ENCODE data around the gene TTPAL. TPM values are rescaled to one million over a fixed set of nuclear protein-coding genes. Genes with fewer than 3 reads are reported as not detected.

Gene TTPAL
- total and polyA plus RNA-seq, 8 donors = 2.1 to 18.3 (median 4.8) TPM

- intact Hi-C loops (cut with DNase I; ENCODE audit: low total_unique reads) = loop anchor here (10.0 kb wide), 1 partner anchor 54 kb away; no protein-coding TSS in a partner anchor
- 59 to 81% (median 77%) methylated on average over 6 of the region's 6 CpGs for WGBS, 5 donors
Measured at GRCh38 chr20:44540834-44541233, 65.2 kb downstream of the TTPAL start.

GRCh38 chr20:44541992-44542391 is 66.3 kb downstream of the TTPAL start:
- TF ChIP-seq POLR2AphosphoS5 (IDR thresholded peaks at IDR 0.05) = no peak
- TF ChIP-seq EP300 (IDR thresholded peaks at IDR 0.05) = no peak
- no peak for TF ChIP-seq CTCF (IDR thresholded peaks at IDR 0.05)
- no peak for TF ChIP-seq POLR2A (IDR thresholded peaks at IDR 0.05)
- H3K4me1 ChIP-seq = peaks cover 0 to 45% (median 19%) of the 10 kb centered on the region in 4 donors
- no peaks in the 10 kb centered on the region for H3K36me3 ChIP-seq
- DNase-seq = no peak
- intact Hi-C loops (cut with DNase I; ENCODE audit: low total_unique reads) = loop anchor here (10.0 kb wide), 1 partner anchor 53 kb away; no protein-coding TSS in a partner anchor
- no peak overlapping the region for H3K4me3 ChIP-seq
- H3K9me3 ChIP-seq = no peaks in the 10 kb centered on the region
- 42 to 57% (median 52%) methylated on average over 4 of the region's 4 CpGs for WGBS, 5 donors
- no peaks in the 10 kb centered on the region for H3K27me3 ChIP-seq
- peak overlapping the region; percentile 36 to 72 (median 43) for H3K27ac ChIP-seq

More at GRCh38 chr20:44540834-44541233, 65.2 kb downstream of the TTPAL start:
- DNase-seq = no peak
- H3K9me3 ChIP-seq = no peaks in the 10 kb centered on the region
- H3K4me3 ChIP-seq = no peak overlapping the region
- peaks cover 0 to 45% (median 23%) of the 10 kb centered on the region in 4 donors for H3K4me1 ChIP-seq
- H3K27ac ChIP-seq = peak overlapping the region in 3 of 5 donors; percentile 43 to 72 (median 54)
- TF ChIP-seq POLR2AphosphoS5 (IDR thresholded peaks at IDR 0.05) = no peak
- TF ChIP-seq POLR2A (IDR thresholded peaks at IDR 0.05) = no peak
- TF ChIP-seq CTCF (IDR thresholded peaks at IDR 0.05) = no peak
- no peak for TF ChIP-seq EP300 (IDR thresholded peaks at IDR 0.05)
- H3K36me3 ChIP-seq = no peaks in the 10 kb centered on the region
- H3K27me3 ChIP-seq = no peaks in the 10 kb centered on the region

- DNase-seq = no peak
- Histone ChIP-seq H3K9me3 (no peaks in the 10 kb centered on the region), H3K4me3 (no peak overlapping the region), H3K27me3 (no peaks in the 10 kb centered on the region), H3K4me1 (peaks cover 0 to 48% (median 20%) of the 10 kb centered on the region in 4 donors), H3K36me3 (no peaks in the 10 kb centered on the region), H3K27ac (peak overlapping the region in 3 of 5 donors; percentile 41 to 72 (median 54))
- intact Hi-C loops (cut with DNase I; ENCODE audit: low total_unique reads) = loop anchor here (10.0 kb wide), 1 partner anchor 52 kb away; no protein-coding TSS in a partner anchor
- TF ChIP-seq POLR2AphosphoS5 (IDR thresholded peaks at IDR 0.05) (no peak), CTCF (IDR thresholded peaks at IDR 0.05) (no peak), POLR2A (IDR thresholded peaks at IDR 0.05) (no peak), EP300 (IDR thresholded peaks at IDR 0.05) (no peak)
- WGBS, 5 donors = 61 to 79% (median 67%) methylated on average over 1 of the region's 1 CpG
Measured at GRCh38 chr20:44542890-44543289, 67.2 kb downstream of the TTPAL start.

GRCh38 chr20:44543358-44543757 is 67.7 kb downstream of the TTPAL start:
- TF ChIP-seq EP300 (IDR thresholded peaks at IDR 0.05) (no peak), CTCF (IDR thresholded peaks at IDR 0.05) (no peak), POLR2AphosphoS5 (IDR thresholded peaks at IDR 0.05) (no peak), POLR2A (IDR thresholded peaks at IDR 0.05) (no peak)
- Histone ChIP-seq H3K36me3 (no peaks in the 10 kb centered on the region), H3K27me3 (no peaks in the 10 kb centered on the region), H3K9me3 (no peaks in the 10 kb centered on the region), H3K4me3 (no peak overlapping the region), H3K4me1 (peaks cover 0 to 51% (median 25%) of the 10 kb centered on the region in 4 donors), H3K27ac (peak overlapping the region in 2 of 5 donors; percentile 54 to 72)
- DNase-seq = no peak
- WGBS, 5 donors = 40 to 60% (median 52%) methylated on average over 3 of the region's 3 CpGs
- intact Hi-C loops (cut with DNase I; ENCODE audit: low total_unique reads) = loop anchor here (10.0 kb wide), 1 partner anchor 51 kb away; no protein-coding TSS in a partner anchor

Small RNAs within 50 kb of the gene (small RNA-seq; reads per million reads assigned to genes)
- 0 to 0.10 (median 0) reads per million in 4 donors for gene RPL37AP1

Other genes starting within 250 kb of the TTPAL start
- 1 to 10 TPM in 1 of 5 donors, under 1 TPM in 1, not detected in 3; 0.29 to 1.5 TPM for gene GDAP1L1, start 228.6 kb upstream of the TTPAL start, total RNA-seq
- 1 to 10 TPM in 1 of 3 donors, under 1 TPM in 2; 0.25 to 1.1 (median 0.61) TPM for gene GDAP1L1, start 228.6 kb upstream of the TTPAL start, polyA plus RNA-seq
- gene FITM2, start 164.7 kb upstream of the TTPAL start, total RNA-seq = 1 to 10 TPM; 2.7 to 5.7 (median 5.3) TPM
- 1 to 10 TPM in 2 of 3 donors, under 1 TPM in 1; 0.46 to 2.5 (median 1.7) TPM for gene FITM2, start 164.7 kb upstream of the TTPAL start, polyA plus RNA-seq
- gene R3HDML, start 138.8 kb upstream of the TTPAL start, total RNA-seq = not detected
- not detected for gene R3HDML, start 138.8 kb upstream of the TTPAL start, polyA plus RNA-seq
- 10 to 100 TPM; 10.3 to 64.8 (median 33.5) TPM for gene HNF4A, start 120.2 kb upstream of the TTPAL start, total RNA-seq
- 10 to 100 TPM in 1 of 3 donors, 1 to 10 TPM in 2; 1.3 to 18.5 (median 9.2) TPM for gene HNF4A, start 120.2 kb upstream of the TTPAL start, polyA plus RNA-seq
- 100 to 1,000 TPM in 1 of 5 donors, 10 to 100 TPM in 3, 1 to 10 TPM in 1; 9.6 to 109 (median 84.6) TPM for gene SERINC3, start 46.2 kb downstream of the TTPAL start, total RNA-seq
- gene SERINC3, start 46.2 kb downstream of the TTPAL start, polyA plus RNA-seq = 10 to 100 TPM; 17.4 to 25.0 (median 24.0) TPM
- 100 to 1,000 TPM in 1 of 5 donors, 10 to 100 TPM in 4; 17.4 to 113 (median 41.7) TPM for gene PKIG, start 106.7 kb downstream of the TTPAL start, total RNA-seq
- 100 to 1,000 TPM in 1 of 3 donors, 10 to 100 TPM in 2; 52.0 to 124 (median 86.9) TPM for gene PKIG, start 106.7 kb downstream of the TTPAL start, polyA plus RNA-seq
- gene ADA, start 175.8 kb downstream of the TTPAL start, total RNA-seq = 100 to 1,000 TPM in 1 of 5 donors, 10 to 100 TPM in 3, 1 to 10 TPM in 1; 2.3 to 165 (median 22.3) TPM
- gene ADA, start 175.8 kb downstream of the TTPAL start, polyA plus RNA-seq = 10 to 100 TPM; 27.9 to 81.0 (median 53.1) TPM
- gene CCN5, start 239.5 kb downstream of the TTPAL start, total RNA-seq = 100 to 1,000 TPM in 1 of 5 donors, 10 to 100 TPM in 1, not detected in 3; 19.9 to 193 TPM
- 1 to 10 TPM; 2.5 to 8.2 (median 3.4) TPM for gene CCN5, start 239.5 kb downstream of the TTPAL start, polyA plus RNA-seq